Ishikawa (cell line): Measurements from ENCODE around the gene IL17RC.

Experiments
- CREB1 ChIP-seq: IDR thresholded peaks from 2 replicates; pipeline ENCODE4 v1.6.1; 2012; ENCODE audit warnings: low read depth
- EGR1 ChIP-seq: IDR thresholded peaks from 2 replicates; pipeline ENCODE4 v1.6.1; 2012
- EP300 ChIP-seq: IDR thresholded peaks from 2 replicates; pipeline ENCODE4 v1.6.1; 2012; ENCODE audit warnings: borderline replicate concordance
- FOXM1 ChIP-seq: IDR thresholded peaks from 2 replicates; pipeline ENCODE4 v1.6.1; 2012; ENCODE audit warnings: low read depth, borderline replicate concordance
- RAD21 ChIP-seq: IDR thresholded peaks from 2 replicates; pipeline ENCODE4 v1.6.1; 2012; ENCODE audit warnings: low read depth
- TAF1 ChIP-seq: IDR thresholded peaks from 2 replicates; pipeline ENCODE4 v1.6.1; 2012; ENCODE audit warnings: low read depth, mild to moderate bottlenecking
- TCF12 ChIP-seq: IDR thresholded peaks from 2 replicates; pipeline ENCODE4 v1.6.1; 2012; ENCODE audit warnings: low read depth
- TF ChIP-seq, protein P1 (sequence below): IDR thresholded peaks from 2 replicates; pipeline ENCODE4 v1.6.1; 2012

DNA sequence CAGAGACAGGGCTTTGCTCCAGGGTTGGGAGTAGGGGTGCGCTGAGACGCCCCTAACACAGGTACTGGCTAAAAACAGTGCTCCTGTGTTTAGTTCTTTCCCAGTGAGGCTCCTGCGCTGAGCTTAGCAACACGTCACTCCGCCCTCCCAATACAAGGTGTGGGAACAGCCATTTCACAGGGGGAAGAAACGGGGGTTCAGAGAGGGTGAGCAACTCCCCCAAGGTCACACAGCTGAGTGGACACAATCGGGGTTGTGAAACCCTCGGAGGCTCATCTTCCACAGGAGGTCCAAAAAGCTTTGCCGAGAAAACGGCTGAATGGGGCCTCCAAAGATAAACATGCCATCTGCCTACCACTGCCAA is 34.7 kb downstream of the IL17RC start:
- TF ChIP-seq, protein P1, sequence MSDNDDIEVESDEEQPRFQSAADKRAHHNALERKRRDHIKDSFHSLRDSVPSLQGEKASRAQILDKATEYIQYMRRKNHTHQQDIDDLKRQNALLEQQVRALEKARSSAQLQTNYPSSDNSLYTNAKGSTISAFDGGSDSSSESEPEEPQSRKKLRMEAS, result no peak
- TF ChIP-seq CREB1 (no peak), TCF12 (no peak), FOXM1 (no peak), EP300 (no peak), EGR1 (no peak), RAD21 (no peak), TAF1 (no peak)
